ENCODE data around the gene DLGAP4. TPM values are rescaled to one million over a fixed set of nuclear protein-coding genes. Genes with fewer than 3 reads are reported as not detected.
A peak's percentile ranks its signal among the peaks of the same experiment; 100 is the strongest.

The DLGAP4 gene
- total and polyA plus RNA-seq, 3 experiments from 2014 or later, result 15.5 to 19.3 (median 19.1) TPM

- H3K4me3 ChIP-seq (ENCODE audit: low read length), result no peak overlapping the region
- Mint-ChIP-seq H3K4me1 (peaks cover 0 to 5% (median 4%) of the 10 kb centered on the region in 3 donors), H3K27ac (no peak overlapping the region), H3K9me3 (no peaks in the 10 kb centered on the region), H3K36me3 (no peaks in the 10 kb centered on the region), H3K4me3 (no peak overlapping the region), H3K27me3 (peaks cover 0 to 5% of the 10 kb centered on the region in 2 donors)
- no peaks in the 10 kb centered on the region for H3K36me3 ChIP-seq (ENCODE audit: insufficient read depth, low read length)
- no peak for DNase-seq
- ChIA-PET POLR2A (interaction anchor here (0.7 kb wide), 1 partner anchor 34 kb away, joined by 5 read pairs; no protein-coding TSS in a partner anchor), CTCF (no interaction called here)
- no peak overlapping the region for H3K27ac ChIP-seq (ENCODE audit: low read depth, low read length)
- no peaks in the 10 kb centered on the region for H3K9me3 ChIP-seq (ENCODE audit: low read length)
- no peaks in the 10 kb centered on the region for H3K4me1 ChIP-seq (ENCODE audit: insufficient read depth, low read length)
- H3K27me3 ChIP-seq (ENCODE audit: insufficient read depth, low read length, poor library complexity, severe bottlenecking), result no peaks in the 10 kb centered on the region
These were observed 232.0 kb downstream of the DLGAP4 start for GRCh38 chr20:36538026-36538722.

- no peak overlapping the region for H3K27ac Mint-ChIP-seq
- no peaks in the 10 kb centered on the region for H3K36me3 Mint-ChIP-seq
- peaks cover 0 to 5% (median 4%) of the 10 kb centered on the region in 3 donors for H3K4me1 Mint-ChIP-seq
- DNase-seq, result no peak
- no peaks in the 10 kb centered on the region for H3K9me3 Mint-ChIP-seq
- H3K4me3 Mint-ChIP-seq, result no peak overlapping the region
- H3K27ac ChIP-seq (ENCODE audit: low read depth, low read length), result no peak overlapping the region
- H3K27me3 Mint-ChIP-seq, result peaks cover 0 to 5% of the 10 kb centered on the region in 2 donors
- CTCF ChIA-PET, result no interaction called here
- H3K27me3 ChIP-seq (ENCODE audit: insufficient read depth, low read length, poor library complexity, severe bottlenecking), result no peaks in the 10 kb centered on the region
- no peaks in the 10 kb centered on the region for H3K36me3 ChIP-seq (ENCODE audit: insufficient read depth, low read length)
- H3K4me1 ChIP-seq (ENCODE audit: insufficient read depth, low read length), result no peaks in the 10 kb centered on the region
- no peak overlapping the region for H3K4me3 ChIP-seq (ENCODE audit: low read length)
- H3K9me3 ChIP-seq (ENCODE audit: low read length), result no peaks in the 10 kb centered on the region
- POLR2A ChIA-PET, result no interaction called here
These were observed 234.5 kb downstream of the DLGAP4 start for GRCh38 chr20:36540551-36541211.

- Histone ChIP-seq H3K36me3 (ENCODE audit: insufficient read depth, low read length) (no peaks in the 10 kb centered on the region), H3K27ac (ENCODE audit: low read depth, low read length) (no peak within 1 kb of the TSS), H3K4me1 (ENCODE audit: insufficient read depth, low read length) (no peaks in the 10 kb centered on the region), H3K9me3 (ENCODE audit: low read length) (no peaks in the 10 kb centered on the region), H3K4me3 (ENCODE audit: low read length) (no peak within 1 kb of the TSS), H3K27me3 (ENCODE audit: insufficient read depth, low read length, poor library complexity, severe bottlenecking) (no peaks in the 10 kb centered on the region)
- DNase-seq, result no peak
- Mint-ChIP-seq H3K27me3 (peaks cover 0 to 5% of the 10 kb centered on the region in 2 donors), H3K4me3 (no peak within 1 kb of the TSS), H3K9me3 (no peaks in the 10 kb centered on the region), H3K4me1 (peaks cover 0 to 5% (median 4%) of the 10 kb centered on the region in 3 donors), H3K27ac (no peak within 1 kb of the TSS), H3K36me3 (no peaks in the 10 kb centered on the region)
- ChIA-PET POLR2A (no interaction called here), CTCF (no interaction called here)
These were observed 235.2 kb downstream of the DLGAP4 start, which contains the start of gene MYL9 for GRCh38 chr20:36541227-36541767. Gene MYL9 (plus strand): TSS chr20:36541519. CDS start chr20:36544885, 3,366 bp downstream.

GRCh38 chr20:36541768-36542488 is 235.8 kb downstream of the DLGAP4 start:
- H3K4me3 Mint-ChIP-seq, result no peak overlapping the region
- H3K36me3 Mint-ChIP-seq, result no peaks in the 10 kb centered on the region
- no peaks in the 10 kb centered on the region for H3K9me3 Mint-ChIP-seq
- DNase-seq, result no peak
- no peak overlapping the region for H3K27ac Mint-ChIP-seq
- Histone ChIP-seq H3K9me3 (ENCODE audit: low read length) (no peaks in the 10 kb centered on the region), H3K27me3 (ENCODE audit: insufficient read depth, low read length, poor library complexity, severe bottlenecking) (no peaks in the 10 kb centered on the region), H3K36me3 (ENCODE audit: insufficient read depth, low read length) (no peaks in the 10 kb centered on the region), H3K4me1 (ENCODE audit: insufficient read depth, low read length) (no peaks in the 10 kb centered on the region), H3K27ac (ENCODE audit: low read depth, low read length) (no peak overlapping the region), H3K4me3 (ENCODE audit: low read length) (no peak overlapping the region)
- ChIA-PET CTCF (no interaction called here), POLR2A (no interaction called here)
- H3K4me1 Mint-ChIP-seq, result peaks cover 0 to 5% (median 4%) of the 10 kb centered on the region in 3 donors
- H3K27me3 Mint-ChIP-seq, result peaks cover 0 to 5% of the 10 kb centered on the region in 2 donors

GRCh38 chr20:36542516-36543183 is 236.5 kb downstream of the DLGAP4 start:
- DNase-seq, result no peak
- POLR2A ChIA-PET, result no interaction called here
- Histone ChIP-seq H3K9me3 (ENCODE audit: low read length) (no peaks in the 10 kb centered on the region), H3K27me3 (ENCODE audit: insufficient read depth, low read length, poor library complexity, severe bottlenecking) (no peaks in the 10 kb centered on the region), H3K4me1 (ENCODE audit: insufficient read depth, low read length) (no peaks in the 10 kb centered on the region), H3K27ac (ENCODE audit: low read depth, low read length) (no peak overlapping the region), H3K4me3 (ENCODE audit: low read length) (no peak overlapping the region), H3K36me3 (ENCODE audit: insufficient read depth, low read length) (no peaks in the 10 kb centered on the region)
- H3K27ac Mint-ChIP-seq, result peak overlapping the region in 1 of 8 donors; percentile 60
- peaks cover 0 to 5% of the 10 kb centered on the region in 2 donors for H3K27me3 Mint-ChIP-seq
- H3K36me3 Mint-ChIP-seq, result no peaks in the 10 kb centered on the region
- peaks cover 0 to 5% (median 4%) of the 10 kb centered on the region in 3 donors for H3K4me1 Mint-ChIP-seq
- no peak overlapping the region for H3K4me3 Mint-ChIP-seq
- H3K9me3 Mint-ChIP-seq, result no peaks in the 10 kb centered on the region
- CTCF ChIA-PET, result no interaction called here

- DNase-seq, result no peak
- ChIA-PET CTCF (no interaction called here), POLR2A (no interaction called here)
- Mint-ChIP-seq H3K4me1 (peaks cover 0 to 5% (median 4%) of the 10 kb centered on the region in 3 donors), H3K27ac (peak overlapping the region in 3 of 8 donors; percentile 9 to 61 (median 29)), H3K27me3 (peaks cover 0 to 5% of the 10 kb centered on the region in 2 donors), H3K36me3 (no peaks in the 10 kb centered on the region), H3K9me3 (no peaks in the 10 kb centered on the region), H3K4me3 (no peak overlapping the region)
- no peaks in the 10 kb centered on the region for H3K4me1 ChIP-seq (ENCODE audit: insufficient read depth, low read length)
- H3K27me3 ChIP-seq (ENCODE audit: insufficient read depth, low read length, poor library complexity, severe bottlenecking), result no peaks in the 10 kb centered on the region
- no peaks in the 10 kb centered on the region for H3K36me3 ChIP-seq (ENCODE audit: insufficient read depth, low read length)
- H3K9me3 ChIP-seq (ENCODE audit: low read length), result no peaks in the 10 kb centered on the region
- no peak overlapping the region for H3K27ac ChIP-seq (ENCODE audit: low read depth, low read length)
- H3K4me3 ChIP-seq (ENCODE audit: low read length), result no peak overlapping the region
These were observed 237.3 kb downstream of the DLGAP4 start for GRCh38 chr20:36543184-36544133.
